GM21786 (cell line): ENCODE results near the gene FBXW4.

Source experiments
- ATAC-seq: cut with Tn5 transposase; IDR thresholded peaks from one replicate; pipeline ENCODE4 v1.9.1; 2021; ENCODE audit not compliant: unreplicated experiment

FBXW4 gene

GRCh38 chr10:101704331-101704730, 9.4 kb upstream of the FBXW4 start:
- no peak for ATAC-seq

- no peak for ATAC-seq
These were observed 1.7 kb upstream of the FBXW4 start for GRCh38 chr10:101696632-101697031.

- ATAC-seq: no peak
These were observed 477 bp upstream of the FBXW4 start for GRCh38 chr10:101695404-101695890.

GRCh38 chr10:101693978-101694673, 844 bp downstream of the FBXW4 start:
- ATAC-seq: peak; percentile 43

GRCh38 chr10:101693651-101693977, 1.4 kb downstream of the FBXW4 start:
- peak; percentile 31 for ATAC-seq

- ATAC-seq: no peak
These were observed 3.9 kb downstream of the FBXW4 start for GRCh38 chr10:101691081-101691480.

GRCh38 chr10:101690461-101690860, 4.5 kb downstream of the FBXW4 start:
- ATAC-seq: no peak

- ATAC-seq: no peak
These were observed 7.8 kb downstream of the FBXW4 start for GRCh38 chr10:101687071-101687658.

- no peak for ATAC-seq
These were observed 8.6 kb downstream of the FBXW4 start for GRCh38 chr10:101686133-101686925.

GRCh38 chr10:101684782-101685181, 10.2 kb downstream of the FBXW4 start:
- ATAC-seq: no peak

- no peak for ATAC-seq
These were observed 11.7 kb downstream of the FBXW4 start for GRCh38 chr10:101683276-101683675.

- no peak for ATAC-seq
These were observed 12.7 kb downstream of the FBXW4 start for GRCh38 chr10:101682172-101682825.

GRCh38 chr10:101676565-101676964, 18.4 kb downstream of the FBXW4 start:
- ATAC-seq: no peak

- no peak for ATAC-seq
These were observed 19.9 kb downstream of the FBXW4 start for GRCh38 chr10:101675115-101675514.

GRCh38 chr10:101672536-101672935, 22.4 kb downstream of the FBXW4 start:
- no peak for ATAC-seq

- peak; percentile 59 for ATAC-seq
These were observed 23.5 kb downstream of the FBXW4 start for GRCh38 chr10:101671453-101671852.

- no peak for ATAC-seq
These were observed 24.3 kb downstream of the FBXW4 start for GRCh38 chr10:101670635-101671034.

- no peak for ATAC-seq
These were observed 25.8 kb downstream of the FBXW4 start for GRCh38 chr10:101669181-101669580.

- ATAC-seq: no peak
These were observed 26.4 kb downstream of the FBXW4 start for GRCh38 chr10:101668566-101668965.

GRCh38 chr10:101666083-101666482, 28.9 kb downstream of the FBXW4 start:
- ATAC-seq: no peak

- ATAC-seq: no peak
These were observed 31.9 kb downstream of the FBXW4 start for GRCh38 chr10:101663097-101663496.
